ES-I3 (cell line): Measurements from ENCODE around the gene FRMD5.

ENCODE experiments used
- H3K36me3 ChIP-seq: 2 replicates; pipeline ENCODE4 v1.6.1; 2013; ENCODE audit warnings: mild to moderate bottlenecking, low read length, control low read depth, moderate library complexity; ENCODE audit not compliant: insufficient read depth
- H3K4me1 ChIP-seq: 2 replicates; pipeline ENCODE4 v1.6.1; 2013; ENCODE audit warnings: mild to moderate bottlenecking, control low read depth, low read length; ENCODE audit not compliant: insufficient read depth
- H3K9ac ChIP-seq: 2 replicates; pipeline ENCODE4 v1.6.1; 2013; ENCODE audit warnings: low read depth, mild to moderate bottlenecking, low read length, moderate library complexity
- H3K9me3 ChIP-seq: 2 replicates; pipeline ENCODE4 v1.6.1; 2013; ENCODE audit warnings: mild to moderate bottlenecking, low read length, moderate library complexity; ENCODE audit not compliant: control insufficient read depth, insufficient read depth

FRMD5 gene

DNA sequence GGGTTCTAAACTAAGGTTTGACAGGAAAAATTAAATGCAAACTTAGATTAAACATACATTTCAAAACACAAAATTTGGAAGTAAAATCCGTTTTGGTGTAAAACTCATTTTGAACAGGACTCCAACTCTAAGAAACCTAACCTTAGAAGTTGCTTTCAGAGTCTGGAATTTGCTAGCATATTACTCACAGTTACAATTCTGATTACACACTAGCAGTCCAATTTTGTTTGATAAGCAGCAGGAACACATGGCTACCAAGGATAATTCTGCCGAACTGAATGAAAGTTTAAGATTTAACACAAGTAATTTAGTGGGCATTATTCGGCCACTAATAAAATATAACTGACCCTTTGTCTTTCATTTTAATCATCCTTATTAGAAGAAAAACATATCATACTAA is 49.6 kb downstream of the FRMD5 start:
- no peaks in the 10 kb centered on the region for H3K4me1 ChIP-seq

DNA sequence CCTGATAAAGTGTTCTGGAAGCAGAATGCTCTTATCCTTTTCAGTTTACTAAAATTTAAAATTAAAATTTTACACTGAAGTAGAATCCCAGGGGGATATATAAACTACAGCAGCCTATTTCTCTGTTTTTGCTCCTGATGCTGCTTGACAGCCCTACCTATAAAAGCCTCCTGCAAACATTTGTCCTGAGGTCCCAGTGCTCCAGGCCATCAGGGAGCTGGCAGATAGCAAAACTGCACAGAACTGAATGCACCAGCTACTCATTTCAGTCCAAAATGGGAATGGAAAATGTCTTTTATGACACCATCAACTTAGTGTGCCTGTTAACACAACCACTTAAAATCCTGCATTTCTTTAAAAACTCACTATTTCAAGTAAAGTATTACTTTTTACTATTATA is 50.1 kb downstream of the FRMD5 start:
- Histone ChIP-seq H3K9me3 (no peaks in the 10 kb centered on the region), H3K36me3 (no peaks in the 10 kb centered on the region), H3K4me1 (no peaks in the 10 kb centered on the region), H3K9ac (no peak overlapping the region)

More for the DNA sequence above, 49.6 kb downstream of the FRMD5 start:
- Histone ChIP-seq H3K9ac (no peak overlapping the region), H3K36me3 (no peaks in the 10 kb centered on the region), H3K9me3 (no peaks in the 10 kb centered on the region)

DNA sequence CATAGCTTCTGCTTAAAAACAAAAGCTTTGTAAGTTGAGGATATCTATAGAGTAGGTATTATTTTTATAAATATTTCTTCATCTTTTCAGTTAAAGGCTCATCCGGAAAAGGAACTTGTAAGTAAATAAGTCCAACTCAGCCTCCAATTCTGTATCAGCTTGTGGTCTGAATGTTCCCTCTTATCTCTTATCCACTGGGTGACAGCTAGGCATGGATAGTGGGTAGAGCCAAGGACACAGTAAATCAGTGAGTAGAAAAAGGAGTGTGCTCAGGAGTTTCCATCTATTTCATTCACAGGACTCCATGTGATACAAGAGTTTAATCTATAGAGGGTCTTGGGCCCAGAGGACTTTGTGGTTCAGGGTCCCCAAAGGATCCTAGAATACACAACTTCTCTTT is 50.9 kb downstream of the FRMD5 start:
- Histone ChIP-seq H3K9ac (no peak overlapping the region), H3K36me3 (no peaks in the 10 kb centered on the region), H3K4me1 (no peaks in the 10 kb centered on the region), H3K9me3 (no peaks in the 10 kb centered on the region)

DNA sequence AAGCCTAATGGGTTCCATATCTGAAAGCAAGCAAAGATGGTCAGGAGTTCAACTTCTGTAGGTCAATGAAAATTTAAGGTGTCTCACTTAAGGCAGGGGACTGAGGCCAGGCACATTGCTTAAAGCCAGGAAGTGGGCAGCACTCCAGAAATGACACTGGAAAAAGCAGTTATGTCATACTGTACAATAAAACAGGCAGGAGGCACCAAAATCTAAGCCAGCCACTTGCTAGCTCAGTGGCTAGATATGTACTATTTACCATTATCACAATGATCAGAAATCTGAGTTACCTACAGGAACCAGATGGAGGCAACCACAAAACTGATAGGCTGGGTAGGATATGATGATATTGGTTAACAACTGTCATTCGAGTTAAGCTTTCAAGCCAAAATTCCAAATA is 57.3 kb downstream of the FRMD5 start:
- no peaks in the 10 kb centered on the region for H3K36me3 ChIP-seq
- H3K4me1 ChIP-seq: no peaks in the 10 kb centered on the region
- H3K9me3 ChIP-seq: no peaks in the 10 kb centered on the region
- H3K9ac ChIP-seq: no peak overlapping the region

DNA sequence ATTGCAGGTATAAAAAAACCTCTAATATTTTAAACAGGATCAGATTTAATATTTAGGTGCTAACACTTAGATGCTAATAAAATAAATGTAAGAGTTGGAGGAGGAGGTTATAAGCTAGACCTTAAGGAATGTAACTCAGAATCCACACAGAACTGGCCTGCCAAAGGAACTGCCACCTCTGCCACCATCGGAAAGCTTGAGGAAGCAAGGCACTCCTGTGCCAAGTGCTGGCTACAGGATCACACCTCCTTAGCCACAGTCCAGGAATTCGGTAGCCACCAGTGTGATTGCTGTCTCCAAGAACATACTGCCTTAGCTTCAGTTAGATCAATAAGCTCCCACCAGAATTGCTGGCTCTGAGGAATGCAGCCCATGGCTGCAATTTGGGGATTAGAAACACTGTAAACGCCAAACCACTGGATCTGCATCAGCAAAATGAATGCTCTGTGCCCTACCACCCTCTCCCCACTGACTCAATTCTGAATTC is 58.0 kb downstream of the FRMD5 start:
- H3K9ac ChIP-seq: no peak overlapping the region
- H3K4me1 ChIP-seq: no peaks in the 10 kb centered on the region
- no peaks in the 10 kb centered on the region for H3K9me3 ChIP-seq
- no peaks in the 10 kb centered on the region for H3K36me3 ChIP-seq

DNA sequence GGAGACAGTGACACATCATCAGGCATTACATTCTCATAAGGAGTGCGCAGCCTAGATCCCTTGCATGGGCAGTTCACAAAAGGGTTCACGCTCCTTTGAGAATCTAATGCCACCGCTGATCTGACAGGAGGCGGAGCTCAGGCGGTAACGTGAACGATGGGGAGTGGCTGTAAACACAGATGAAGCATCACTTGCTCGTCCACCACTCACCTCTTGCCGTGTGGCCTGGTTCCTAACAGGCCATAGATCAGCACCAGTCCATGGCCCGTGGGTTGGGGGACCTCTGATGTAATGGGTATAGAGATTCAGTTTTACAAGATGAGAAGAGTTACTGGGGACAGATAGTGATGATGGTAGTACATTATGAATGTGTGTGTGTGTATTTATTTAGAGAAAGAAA is 63.0 kb downstream of the FRMD5 start:
- Histone ChIP-seq H3K4me1 (no peaks in the 10 kb centered on the region), H3K36me3 (no peaks in the 10 kb centered on the region), H3K9ac (no peak overlapping the region), H3K9me3 (no peaks in the 10 kb centered on the region)

DNA sequence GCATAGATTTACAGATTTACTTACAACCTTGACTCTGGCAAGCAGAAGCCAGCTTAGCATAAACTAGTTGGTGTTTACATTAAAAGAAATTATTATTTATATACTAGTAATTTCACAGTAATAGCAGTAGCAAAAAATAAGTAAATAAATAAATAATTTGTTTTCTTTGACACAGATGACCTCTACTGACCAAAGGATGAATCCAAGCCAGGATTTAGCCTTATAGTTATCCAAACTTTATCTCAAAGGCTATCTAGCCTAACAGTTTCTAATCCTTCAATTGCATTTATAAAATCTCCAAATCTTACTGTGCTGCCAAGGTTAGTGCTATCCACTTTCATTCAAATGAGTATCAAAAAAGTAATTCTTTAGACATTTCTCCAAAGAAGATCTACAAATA is 64.3 kb downstream of the FRMD5 start:
- Histone ChIP-seq H3K4me1 (no peaks in the 10 kb centered on the region), H3K36me3 (no peaks in the 10 kb centered on the region), H3K9me3 (no peaks in the 10 kb centered on the region), H3K9ac (no peak overlapping the region)

DNA sequence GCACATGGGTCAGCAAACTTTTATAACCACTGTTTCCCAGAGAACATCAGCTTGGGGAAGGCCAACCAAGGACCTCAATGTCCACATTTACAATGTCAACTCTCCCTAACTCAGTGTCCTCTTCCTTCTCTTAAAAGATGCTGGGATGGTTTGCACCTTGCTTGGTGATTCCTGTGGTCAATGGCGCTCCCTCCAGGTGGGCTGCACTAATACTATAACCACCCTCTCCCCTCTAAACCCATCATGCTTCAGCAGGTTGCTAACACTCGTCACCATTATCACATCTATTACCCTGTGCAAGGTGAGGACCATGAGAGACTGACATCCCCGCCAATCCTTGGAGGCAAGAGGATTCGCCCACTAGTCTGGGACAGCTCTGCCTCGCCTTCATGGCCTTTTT is 65.2 kb downstream of the FRMD5 start:
- Histone ChIP-seq H3K36me3 (no peaks in the 10 kb centered on the region), H3K4me1 (no peaks in the 10 kb centered on the region), H3K9me3 (no peaks in the 10 kb centered on the region), H3K9ac (no peak overlapping the region)

DNA sequence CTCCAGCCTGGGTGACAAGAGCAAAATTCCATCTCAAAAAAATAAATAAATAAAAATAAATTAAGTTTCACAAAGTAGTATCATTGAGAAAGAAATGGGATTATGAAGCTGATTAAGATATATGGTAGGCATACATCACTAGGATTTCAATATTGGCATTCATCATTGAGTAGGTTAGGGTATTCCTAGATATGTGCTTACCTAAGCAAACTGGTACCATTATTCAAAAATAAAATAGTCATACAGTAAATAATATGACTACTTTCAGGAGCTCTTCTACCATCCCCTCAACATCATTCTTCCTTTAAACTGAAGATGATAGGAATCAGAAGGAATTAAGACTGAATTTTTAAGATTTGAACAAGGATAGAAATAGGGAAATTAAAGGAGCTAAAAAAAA is 66.6 kb downstream of the FRMD5 start:
- H3K9ac ChIP-seq: no peak overlapping the region
- H3K4me1 ChIP-seq: no peaks in the 10 kb centered on the region

DNA sequence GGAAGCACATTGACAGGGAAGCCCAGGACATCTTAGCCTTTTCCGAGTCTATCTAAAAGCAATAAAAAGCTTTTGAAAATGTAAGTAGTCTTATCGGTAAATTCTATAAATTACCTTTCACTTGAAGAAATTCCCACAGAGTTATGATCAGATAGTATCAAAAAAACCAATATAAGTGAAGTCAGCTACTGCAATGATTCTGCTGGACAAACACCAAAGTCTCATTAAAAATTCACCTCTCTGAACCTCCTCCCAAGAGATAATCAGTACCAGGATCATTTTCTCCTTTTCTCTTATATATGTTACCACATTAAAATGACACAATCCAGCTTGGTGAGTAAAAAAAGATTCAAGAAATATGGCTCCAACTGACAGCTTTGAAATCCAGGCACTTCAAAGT is 69.2 kb downstream of the FRMD5 start:
- Histone ChIP-seq H3K4me1 (no peaks in the 10 kb centered on the region), H3K9ac (no peak overlapping the region), H3K36me3 (no peaks in the 10 kb centered on the region), H3K9me3 (no peaks in the 10 kb centered on the region)

More for the DNA sequence above, 66.6 kb downstream of the FRMD5 start:
- no peaks in the 10 kb centered on the region for H3K36me3 ChIP-seq
- H3K9me3 ChIP-seq: no peaks in the 10 kb centered on the region

DNA sequence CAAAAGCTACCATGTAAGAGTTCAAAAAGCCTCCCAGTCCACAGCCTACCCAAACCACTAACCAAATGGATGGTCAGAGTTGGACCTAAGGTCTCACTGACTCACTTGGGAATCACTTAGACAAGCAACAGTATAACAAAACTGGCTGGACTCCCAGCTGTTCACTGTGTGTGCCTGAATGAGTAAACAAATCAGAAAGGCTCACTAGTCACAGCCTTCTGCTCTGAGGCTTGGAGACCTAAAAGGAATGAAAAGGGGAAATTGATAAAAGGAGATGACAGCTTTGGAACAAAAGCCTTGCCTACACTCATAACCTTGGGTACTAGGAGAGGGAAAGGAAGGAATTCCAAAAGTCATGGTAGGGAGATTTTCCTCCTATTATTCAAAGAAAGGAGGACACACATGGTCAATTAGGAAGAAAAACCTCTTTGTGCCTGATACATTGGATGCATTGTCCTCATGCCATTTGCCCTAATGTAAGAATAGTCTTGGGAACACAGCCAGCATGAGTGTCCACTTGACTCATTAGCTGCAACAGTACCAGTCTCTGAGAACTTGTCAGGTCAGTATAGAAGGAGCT is 92.3 kb downstream of the FRMD5 start:
- Histone ChIP-seq H3K36me3 (no peaks in the 10 kb centered on the region), H3K9ac (no peak overlapping the region), H3K9me3 (no peaks in the 10 kb centered on the region), H3K4me1 (peaks cover 6% of the 10 kb centered on the region)

DNA sequence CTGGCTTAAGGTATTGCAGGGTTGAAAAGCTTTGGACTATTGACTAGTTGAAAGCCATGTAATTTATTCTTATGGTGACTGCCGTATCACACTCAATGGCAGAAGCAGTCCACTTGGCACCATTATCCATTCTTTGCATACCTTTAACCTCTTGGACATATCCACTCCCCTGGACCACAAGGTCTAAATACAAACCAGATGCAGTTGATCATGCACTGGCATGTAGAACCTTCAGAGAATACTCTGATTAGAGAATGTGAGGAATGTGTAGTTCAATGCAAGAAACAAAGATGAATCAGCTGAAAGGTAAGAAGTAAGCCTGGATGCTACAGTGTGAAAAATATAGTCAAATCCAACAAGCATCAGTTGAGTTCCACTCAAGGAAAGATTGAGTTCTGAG is 93.1 kb downstream of the FRMD5 start:
- Histone ChIP-seq H3K36me3 (no peaks in the 10 kb centered on the region), H3K9ac (no peak overlapping the region), H3K9me3 (no peaks in the 10 kb centered on the region), H3K4me1 (peaks cover 6% of the 10 kb centered on the region; the same call in 1 of the 2 replicates)

DNA sequence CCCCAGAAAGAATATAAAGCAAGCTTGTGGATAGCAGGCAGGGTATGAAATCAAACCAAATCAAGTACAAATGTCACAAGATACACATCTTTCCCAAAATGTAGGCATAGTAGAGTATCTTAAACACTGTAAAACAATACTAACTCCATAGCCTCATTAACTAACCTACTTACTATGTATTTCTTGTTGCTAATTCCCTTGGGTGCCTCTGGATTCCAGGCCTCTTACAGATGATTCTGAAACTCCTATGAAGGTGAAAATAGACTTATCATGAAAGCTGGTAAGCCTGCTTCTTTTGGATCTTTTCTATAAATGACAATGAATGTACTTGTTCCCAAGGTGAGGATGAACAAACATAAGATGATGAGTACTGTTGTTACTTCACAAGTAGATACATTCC is 93.8 kb downstream of the FRMD5 start:
- Histone ChIP-seq H3K36me3 (no peaks in the 10 kb centered on the region), H3K4me1 (peaks cover 6% of the 10 kb centered on the region; the same call in 1 of the 2 replicates), H3K9ac (no peak overlapping the region), H3K9me3 (no peaks in the 10 kb centered on the region)

DNA sequence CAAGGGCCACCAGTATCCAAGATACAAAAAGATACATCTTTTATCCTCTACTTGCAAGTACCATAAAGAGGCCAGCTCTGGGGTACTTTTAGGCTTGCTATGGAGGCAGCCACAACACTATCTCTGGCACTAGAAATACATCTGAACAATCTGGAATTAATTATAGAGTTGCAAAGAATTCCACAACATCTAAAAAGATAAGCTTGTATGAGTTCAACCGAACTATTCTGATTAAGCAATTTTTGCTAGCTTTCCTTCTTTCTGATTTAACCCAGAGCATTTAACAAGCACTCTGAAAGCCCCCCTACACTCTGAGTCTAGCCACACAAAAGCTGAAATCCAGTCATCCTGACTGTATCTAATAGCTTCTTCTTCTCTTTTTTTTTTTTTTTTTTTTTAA is 95.4 kb downstream of the FRMD5 start:
- Histone ChIP-seq H3K4me1 (peaks cover 6% of the 10 kb centered on the region; the same call in 1 of the 2 replicates), H3K36me3 (no peaks in the 10 kb centered on the region), H3K9me3 (no peaks in the 10 kb centered on the region)

DNA sequence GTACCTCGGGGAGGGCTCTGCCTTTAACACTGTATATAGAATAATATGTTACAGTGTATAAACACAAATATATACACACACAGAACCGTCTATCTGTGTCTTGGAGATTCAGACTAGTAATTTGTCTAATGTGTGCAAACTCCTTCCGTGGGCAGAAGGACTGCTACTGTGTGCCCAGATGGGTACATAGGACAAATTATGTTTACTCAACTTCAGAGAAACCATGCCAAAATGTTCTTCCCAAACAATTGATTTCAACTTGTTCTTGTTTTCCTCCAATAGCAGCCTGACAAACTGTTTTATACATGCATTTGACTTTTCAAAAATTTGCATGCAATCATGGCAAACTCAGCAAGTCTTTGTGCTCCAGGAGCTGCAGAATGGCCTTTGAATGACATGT is 97.5 kb downstream of the FRMD5 start:
- no peaks in the 10 kb centered on the region for H3K36me3 ChIP-seq
- H3K9ac ChIP-seq: no peak overlapping the region
- peaks cover 2% of the 10 kb centered on the region; the same call in 1 of the 2 replicates for H3K4me1 ChIP-seq
- H3K9me3 ChIP-seq: no peaks in the 10 kb centered on the region

More for the DNA sequence above, 95.4 kb downstream of the FRMD5 start:
- no peak overlapping the region for H3K9ac ChIP-seq

DNA sequence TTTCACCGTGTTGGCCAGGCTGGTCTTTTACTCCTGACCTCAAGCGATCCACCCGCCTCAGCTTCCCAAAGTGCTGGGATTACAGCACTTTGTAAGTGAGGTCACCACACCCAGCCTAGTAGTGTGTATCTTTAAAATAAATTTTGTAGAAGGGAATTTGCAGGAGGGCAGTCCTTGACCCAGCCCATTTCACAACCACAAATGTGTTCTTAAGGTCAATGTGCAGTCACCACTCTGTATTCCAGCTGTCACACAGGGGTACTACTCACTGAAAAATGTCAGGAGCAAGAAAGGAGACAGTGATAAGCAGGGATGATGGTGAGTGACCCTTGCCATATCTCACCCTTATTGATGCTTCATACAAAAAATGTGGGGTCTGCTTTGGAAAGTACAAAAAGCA is 98.5 kb downstream of the FRMD5 start:
- H3K36me3 ChIP-seq: no peaks in the 10 kb centered on the region
- H3K9me3 ChIP-seq: no peaks in the 10 kb centered on the region
- no peak overlapping the region for H3K9ac ChIP-seq
- no peaks in the 10 kb centered on the region for H3K4me1 ChIP-seq
